GM19438 (cell line): ENCODE measurements around the gene NID1.
"Not testable (repeated sequence)": the region's sequence is repeated elsewhere in the genome, so short reads cannot be mapped to it uniquely, and the experiment has no call there.

Experiments
- ATAC-seq: cut with Tn5 transposase; IDR thresholded peaks from one replicate; pipeline ENCODE4 v1.9.1; 2021; ENCODE audit warnings: low read depth; ENCODE audit not compliant: unreplicated experiment

The NID1 gene

DNA sequence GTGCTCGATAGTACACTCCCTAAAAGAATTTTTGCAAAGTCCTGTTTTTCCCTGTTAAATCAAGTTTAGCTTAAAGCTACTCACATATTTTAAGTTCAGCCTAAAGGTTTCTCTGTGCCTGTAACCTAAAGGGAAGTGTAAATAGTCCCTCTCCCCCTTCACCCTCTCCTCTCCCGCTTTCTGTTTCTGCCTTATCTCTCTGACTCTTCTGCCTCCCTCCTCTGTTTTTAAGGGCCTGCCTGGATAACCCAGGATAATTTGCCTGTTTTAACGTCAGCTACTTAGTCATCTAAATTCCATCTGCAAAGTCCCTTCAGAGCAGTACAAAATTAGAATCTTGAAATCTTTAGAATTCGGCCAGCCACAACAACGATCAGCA lies 92.6 kb downstream of the NID1 start:
- peak; percentile 40 for ATAC-seq

GRCh38 chr1:235971571-235972310 lies 93.1 kb downstream of the NID1 start:
- ATAC-seq = peak; percentile 93

DNA sequence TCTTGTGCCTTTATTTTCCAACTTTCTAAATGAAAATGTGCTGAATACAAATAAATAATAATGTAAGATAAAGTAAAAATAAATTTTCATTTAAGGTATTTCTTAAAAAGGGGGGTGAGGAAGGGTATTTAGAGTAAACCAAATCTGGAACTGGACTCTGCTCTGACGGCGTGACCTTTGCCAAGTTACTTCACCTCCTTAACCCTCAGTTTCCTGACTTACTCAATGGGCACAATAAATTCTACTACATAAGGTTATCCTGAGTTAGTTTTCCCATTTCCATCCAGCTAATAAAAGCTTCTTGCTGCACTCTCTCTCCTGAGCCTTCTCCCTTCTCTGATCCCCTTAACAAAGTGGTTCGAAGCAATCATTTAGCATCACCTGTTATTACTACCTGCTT lies 93.9 kb downstream of the NID1 start:
- ATAC-seq = no peak

DNA sequence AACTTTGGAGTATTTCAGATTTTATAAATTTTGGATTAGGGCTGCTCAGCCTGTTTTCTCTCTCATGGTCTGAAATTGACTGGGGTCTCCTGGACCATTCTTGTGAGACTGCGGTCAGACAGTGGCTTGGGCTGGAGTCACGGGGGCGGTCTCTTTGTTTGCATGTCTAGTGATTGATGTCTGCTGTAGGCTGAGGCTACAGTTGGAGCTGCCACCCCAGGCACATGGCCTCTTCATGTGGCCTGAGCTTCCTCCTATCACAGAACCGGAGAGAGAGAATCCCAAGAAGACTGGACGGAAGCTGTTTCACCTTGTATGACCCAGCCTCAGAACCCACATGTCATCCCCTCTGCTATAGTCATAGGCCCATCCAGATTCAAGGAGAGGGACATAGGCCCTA lies 96.1 kb downstream of the NID1 start:
- no peak for ATAC-seq

GRCh38 chr1:235966134-235966533 lies 98.8 kb downstream of the NID1 start:
- not testable (repeated sequence) for ATAC-seq

- no peak for ATAC-seq
Observed at GRCh38 chr1:235960809-235961208, 104.1 kb downstream of the NID1 start.

- ATAC-seq = no peak
Observed at GRCh38 chr1:235958021-235958420, 106.9 kb downstream of the NID1 start.

GRCh38 chr1:235955777-235956176 lies 109.1 kb downstream of the NID1 start:
- ATAC-seq = no peak

GRCh38 chr1:235954306-235955283 lies 110.3 kb downstream of the NID1 start:
- ATAC-seq = peak; percentile 97

- no peak for ATAC-seq
Observed at GRCh38 chr1:235953801-235954200, 111.1 kb downstream of the NID1 start.

- no peak for ATAC-seq
Observed at GRCh38 chr1:235952950-235953615, 111.8 kb downstream of the NID1 start.

DNA sequence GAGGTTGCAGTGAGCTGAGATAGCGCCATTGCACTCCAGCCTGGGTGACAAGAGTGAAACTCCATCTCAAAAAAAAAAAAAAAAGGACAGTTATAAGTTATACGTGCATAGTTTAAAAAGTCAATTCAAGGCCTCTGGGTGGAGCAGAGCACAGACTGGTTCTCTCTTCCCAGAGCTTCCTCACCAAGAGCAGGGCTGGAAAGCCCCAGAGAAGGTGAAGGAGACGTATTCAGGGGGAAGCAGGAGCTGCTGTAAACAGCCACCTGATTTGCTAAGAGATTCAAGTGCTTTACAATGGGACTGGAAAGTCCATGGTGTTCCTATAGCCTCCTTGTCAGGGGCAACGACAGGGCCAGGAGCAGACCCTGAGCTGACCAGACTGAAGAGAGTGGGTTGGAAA lies 113.2 kb downstream of the NID1 start:
- no peak for ATAC-seq

GRCh38 chr1:235950318-235950717 lies 114.6 kb downstream of the NID1 start:
- no peak for ATAC-seq

DNA sequence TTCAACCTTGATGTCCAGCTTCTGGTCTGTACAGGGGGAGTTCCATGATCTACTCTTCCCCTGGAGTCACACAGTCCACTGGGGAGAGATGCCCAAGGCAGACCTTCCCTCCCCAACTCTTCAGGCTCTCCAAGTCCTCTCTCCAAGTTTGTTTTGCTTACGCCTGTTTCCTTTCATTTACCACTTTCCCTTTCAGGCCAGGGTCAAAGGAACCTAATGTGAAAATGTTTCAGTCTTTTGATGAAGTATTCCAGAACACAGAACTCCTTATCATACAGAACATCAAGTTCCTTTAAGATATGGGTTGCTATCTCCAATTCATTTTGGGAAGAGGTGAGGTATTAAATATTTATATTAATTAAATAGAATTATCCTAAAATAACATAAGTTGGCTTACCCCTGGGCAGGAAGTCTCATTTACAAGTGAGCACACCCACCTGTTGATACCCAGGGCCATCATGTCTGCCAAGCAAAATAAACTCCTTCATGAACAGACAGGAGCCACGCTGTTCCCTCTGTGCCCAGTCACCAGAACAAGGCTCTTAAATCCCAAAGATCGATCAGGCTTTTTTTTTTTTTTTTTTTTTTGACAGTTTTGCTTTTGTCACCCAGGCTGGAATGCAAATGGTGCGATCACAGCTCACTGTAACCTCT lies 116.0 kb downstream of the NID1 start:
- no peak for ATAC-seq

GRCh38 chr1:235947989-235948388 lies 116.9 kb downstream of the NID1 start:
- no peak for ATAC-seq

DNA sequence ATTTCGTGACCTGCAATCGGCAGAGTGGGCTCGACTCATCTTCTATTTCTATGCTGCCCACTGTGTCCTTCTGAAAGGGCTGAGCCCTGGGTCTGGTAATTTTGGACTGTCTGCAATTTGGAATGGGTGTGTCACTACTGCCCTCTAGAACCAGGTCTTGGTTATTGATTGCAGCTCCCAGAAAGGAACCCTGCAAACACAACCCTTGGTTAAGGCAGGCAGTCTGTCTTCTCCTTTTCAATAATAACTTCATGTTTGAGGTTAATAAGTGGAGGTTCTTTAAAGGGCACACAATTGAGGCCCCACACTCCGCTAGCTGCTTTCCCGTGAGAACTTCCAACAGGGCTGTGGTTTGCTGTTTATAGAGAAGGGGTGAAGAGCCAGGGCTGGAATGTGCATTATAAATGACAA lies 118.3 kb downstream of the NID1 start:
- ATAC-seq = peak; percentile 64

DNA sequence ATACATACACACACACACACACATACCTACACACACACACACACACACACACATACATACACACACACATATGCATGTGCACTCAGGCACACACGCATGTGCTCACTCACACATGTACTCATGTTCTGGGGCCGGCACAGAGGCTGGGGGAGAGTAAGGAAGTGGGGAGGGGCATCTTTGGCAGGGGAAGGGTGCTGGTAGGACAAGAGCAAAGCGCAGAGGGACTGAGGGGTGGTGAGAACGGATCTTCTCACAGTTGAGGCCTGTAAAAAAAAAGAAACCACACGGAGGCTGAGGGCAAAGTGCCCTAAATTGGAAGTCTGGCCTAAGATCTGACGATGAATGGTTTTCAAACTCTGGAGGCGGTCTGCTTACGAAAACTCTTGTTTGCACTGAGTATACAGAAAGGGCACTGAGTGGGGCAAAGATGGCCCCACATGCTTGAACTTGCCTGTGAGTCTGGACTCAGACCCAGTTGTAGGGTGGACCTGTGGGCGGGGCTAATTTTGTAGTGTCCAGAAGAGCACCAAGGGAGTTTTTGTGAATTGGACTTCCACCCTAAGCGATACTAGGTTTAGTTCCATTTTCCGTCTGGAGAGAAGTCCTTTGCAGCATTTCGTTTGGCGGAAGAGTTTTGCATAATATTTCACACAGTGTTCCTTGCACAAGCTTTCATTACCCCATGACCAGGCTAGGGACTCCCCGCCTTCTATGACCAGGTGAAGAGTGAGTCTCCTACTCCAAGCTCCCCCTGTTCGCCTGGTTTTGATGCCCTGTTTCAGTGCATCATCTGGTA lies 118.9 kb downstream of the NID1 start:
- ATAC-seq = peak; percentile 79

DNA sequence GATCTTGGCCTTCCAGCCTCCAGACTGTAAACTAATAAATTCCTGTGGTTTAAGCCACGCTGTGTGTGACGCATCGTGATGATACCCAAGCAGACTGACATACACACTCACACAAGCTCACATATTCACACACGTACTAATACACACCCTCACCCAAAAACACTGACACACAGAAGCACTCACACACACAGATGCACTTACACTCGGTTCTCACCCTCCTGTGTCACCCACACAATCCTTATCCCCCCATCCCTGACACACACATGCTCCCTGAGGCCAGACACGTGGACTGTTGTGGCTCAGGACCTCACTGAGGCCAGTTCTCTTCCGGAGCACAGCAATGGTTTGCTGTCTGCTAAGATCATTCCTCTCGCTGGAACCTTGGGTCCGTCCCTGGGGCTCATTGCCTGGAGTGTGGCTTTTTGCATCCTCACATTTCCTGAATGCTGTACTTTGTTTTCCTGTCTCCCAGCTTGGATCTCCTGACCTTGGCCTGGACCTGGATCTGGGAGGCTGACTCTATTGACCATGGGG lies 121.2 kb downstream of the NID1 start:
- ATAC-seq = no peak

- ATAC-seq = no peak
Observed at GRCh38 chr1:235942979-235943575, 121.8 kb downstream of the NID1 start.
